Loucy (cell line): Measurements from ENCODE around the gene LIPK.

Experiments
- H2AFZ ChIP-seq: fragments of 200-600 bp; sonication (generic); 2 replicates; pipeline ENCODE4 v1.6.0; 2016; ENCODE audit warnings: antibody characterized with exemption, mild to moderate bottlenecking, low read length, moderate library complexity
- H3F3A ChIP-seq: fragments of 200-600 bp; 2 replicates; pipeline ENCODE4 v1.6.0; 2016; ENCODE audit warnings: antibody characterized with exemption, low read depth, mild to moderate bottlenecking
- H3K27me3 ChIP-seq: fragments of 200-600 bp; sonication (generic); 2 replicates; pipeline ENCODE4 v1.6.1; 2014; ENCODE audit warnings: low read length, mild to moderate bottlenecking; ENCODE audit not compliant: insufficient read depth, poor library complexity, severe bottlenecking
- H3K36me3 ChIP-seq: fragments of 200-600 bp; sonication (generic); 2 replicates; pipeline ENCODE4 v1.6.1; 2016; ENCODE audit warnings: low read length; ENCODE audit not compliant: insufficient read depth
- H3K4me1 ChIP-seq: fragments of 200-600 bp; sonication (generic); 2 replicates; pipeline ENCODE4 v1.5.1; 2014; ENCODE audit warnings: low read length, mild to moderate bottlenecking; ENCODE audit not compliant: insufficient read depth, poor library complexity, severe bottlenecking
- H3K4me2 ChIP-seq: fragments of 200-600 bp; sonication (generic); 2 replicates; pipeline ENCODE4 v1.6.0; 2014; ENCODE audit warnings: antibody characterized with exemption, low read length, low read depth, mild to moderate bottlenecking; ENCODE audit not compliant: poor library complexity, severe bottlenecking
- H3K4me3 ChIP-seq: fragments of 200-600 bp; sonication (generic); 2 replicates; pipeline ENCODE4 v1.5.1; 2014; ENCODE audit warnings: low read length, mild to moderate bottlenecking, mixed read lengths; ENCODE audit not compliant: poor library complexity, severe bottlenecking
- H3K79me2 ChIP-seq: fragments of 200-600 bp; sonication (generic); 2 replicates; pipeline ENCODE4 v1.6.1; 2014; ENCODE audit warnings: low read length; ENCODE audit not compliant: insufficient read depth
- H3K9ac ChIP-seq: fragments of 200-600 bp; sonication (generic); 2 replicates; pipeline ENCODE4 v1.6.0; 2014; ENCODE audit warnings: mild to moderate bottlenecking, low read depth, low read length, moderate library complexity; ENCODE audit not compliant: poor library complexity, severe bottlenecking
- H3K9me2 ChIP-seq: fragments of 200-600 bp; sonication (generic); replicated peaks from 2 replicates; pipeline ENCODE4 v1.6.1; 2016; ENCODE audit warnings: low read depth, low read length, mixed read lengths
- H3K9me3 ChIP-seq: fragments of 200-600 bp; sonication (generic); 2 replicates; pipeline ENCODE4 v1.6.1; 2014; ENCODE audit warnings: mild to moderate bottlenecking, antibody characterized with exemption, low read length, low read depth; ENCODE audit not compliant: insufficient read depth
- H4K20me1 ChIP-seq: fragments of 200-600 bp; sonication (generic); 2 replicates; pipeline ENCODE4 v1.6.0; 2014; ENCODE audit warnings: antibody characterized with exemption, low read length, mild to moderate bottlenecking; ENCODE audit not compliant: insufficient read depth, poor library complexity, severe bottlenecking
- CTCF ChIP-seq: fragments of 200-600 bp; sonication (generic); conservative IDR thresholded peaks from 2 replicates; pipeline ENCODE4 v1.5.1; 2014; ENCODE audit warnings: mild to moderate bottlenecking, antibody characterized with exemption, low read length
- EZH2phosphoT487 ChIP-seq: fragments of 200-600 bp; IDR thresholded peaks from 2 replicates; pipeline ENCODE4 v1.6.1; 2018; ENCODE audit warnings: antibody characterized with exemption, mild to moderate bottlenecking, moderate library complexity, borderline replicate concordance

LIPK gene

GRCh38 chr10:88728107-88728763 is 22.2 kb downstream of the LIPK start:
- Histone ChIP-seq H4K20me1 (no peaks in the 10 kb centered on the region), H3K36me3 (no peaks in the 10 kb centered on the region), H2AFZ (no peak overlapping the region), H3K4me3 (no peak overlapping the region), H3K9me2 (no peaks in the 10 kb centered on the region), H3F3A (no peaks in the 10 kb centered on the region), H3K9me3 (no peaks in the 10 kb centered on the region), H3K4me1 (peaks cover 21% of the 10 kb centered on the region), H3K79me2 (no peaks in the 10 kb centered on the region), H3K27me3 (no peaks in the 10 kb centered on the region), H3K9ac (no peak overlapping the region), H3K4me2 (no peak overlapping the region)
- TF ChIP-seq EZH2phosphoT487 (no peak), CTCF (peak; percentile 95)

- Histone ChIP-seq H3K79me2 (no peaks in the 10 kb centered on the region), H3F3A (no peaks in the 10 kb centered on the region), H3K27me3 (no peaks in the 10 kb centered on the region), H3K4me3 (no peak overlapping the region), H3K9me3 (no peaks in the 10 kb centered on the region), H3K36me3 (no peaks in the 10 kb centered on the region), H3K4me1 (peaks cover 17% of the 10 kb centered on the region), H2AFZ (0 out of 2 replicates have a peak overlapping the region, but pooled peaks have one; percentile 13), H3K4me2 (no peak overlapping the region), H3K9ac (no peak overlapping the region), H3K9me2 (no peaks in the 10 kb centered on the region), H4K20me1 (no peaks in the 10 kb centered on the region)
- TF ChIP-seq CTCF: no peak
- TF ChIP-seq EZH2phosphoT487: no peak
Observed at GRCh38 chr10:88730864-88731263, 24.8 kb downstream of the LIPK start.

GRCh38 chr10:88731296-88731695 is 25.2 kb downstream of the LIPK start:
- Histone ChIP-seq H2AFZ (0 out of 2 replicates have a peak overlapping the region, but pooled peaks have one; percentile 13), H4K20me1 (no peaks in the 10 kb centered on the region), H3K4me1 (peaks cover 13% of the 10 kb centered on the region), H3K9me3 (no peaks in the 10 kb centered on the region), H3K36me3 (no peaks in the 10 kb centered on the region), H3K79me2 (no peaks in the 10 kb centered on the region), H3F3A (no peaks in the 10 kb centered on the region), H3K4me3 (no peak overlapping the region), H3K27me3 (no peaks in the 10 kb centered on the region), H3K4me2 (no peak overlapping the region), H3K9ac (no peak overlapping the region), H3K9me2 (no peaks in the 10 kb centered on the region)
- TF ChIP-seq CTCF: no peak
- no peak for TF ChIP-seq EZH2phosphoT487
